ENCODE results near the gene KCNH1.

KCNH1 gene

DNA sequence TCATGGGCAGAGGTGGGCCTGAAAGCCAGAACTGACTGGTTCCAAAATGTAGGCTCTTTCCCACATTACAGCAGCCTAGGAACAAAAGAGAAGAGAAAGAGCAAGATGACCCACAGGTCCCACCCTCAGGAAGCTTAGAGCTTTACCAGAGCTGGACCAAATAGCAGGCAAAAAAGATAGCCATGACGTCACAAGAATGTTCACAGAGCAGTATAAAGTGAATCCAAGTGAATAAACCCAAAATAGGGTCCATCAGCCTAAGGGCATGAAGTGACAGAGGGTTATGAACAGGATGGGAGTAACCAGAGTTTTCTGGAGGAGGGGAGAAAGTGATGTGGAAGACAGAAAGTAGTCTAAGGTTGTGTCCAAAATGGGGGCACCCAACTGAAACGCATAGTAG is 221.2 kb downstream of the KCNH1 start:
- no peak overlapping the region for H3K4me3 ChIP-seq (ENCODE audit: low read depth, low read length)
- TF ChIP-seq, protein P1, sequence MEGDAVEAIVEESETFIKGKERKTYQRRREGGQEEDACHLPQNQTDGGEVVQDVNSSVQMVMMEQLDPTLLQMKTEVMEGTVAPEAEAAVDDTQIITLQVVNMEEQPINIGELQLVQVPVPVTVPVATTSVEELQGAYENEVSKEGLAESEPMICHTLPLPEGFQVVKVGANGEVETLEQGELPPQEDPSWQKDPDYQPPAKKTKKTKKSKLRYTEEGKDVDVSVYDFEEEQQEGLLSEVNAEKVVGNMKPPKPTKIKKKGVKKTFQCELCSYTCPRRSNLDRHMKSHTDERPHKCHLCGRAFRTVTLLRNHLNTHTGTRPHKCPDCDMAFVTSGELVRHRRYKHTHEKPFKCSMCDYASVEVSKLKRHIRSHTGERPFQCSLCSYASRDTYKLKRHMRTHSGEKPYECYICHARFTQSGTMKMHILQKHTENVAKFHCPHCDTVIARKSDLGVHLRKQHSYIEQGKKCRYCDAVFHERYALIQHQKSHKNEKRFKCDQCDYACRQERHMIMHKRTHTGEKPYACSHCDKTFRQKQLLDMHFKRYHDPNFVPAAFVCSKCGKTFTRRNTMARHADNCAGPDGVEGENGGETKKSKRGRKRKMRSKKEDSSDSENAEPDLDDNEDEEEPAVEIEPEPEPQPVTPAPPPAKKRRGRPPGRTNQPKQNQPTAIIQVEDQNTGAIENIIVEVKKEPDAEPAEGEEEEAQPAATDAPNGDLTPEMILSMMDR (IDR thresholded peaks at IDR 0.05; ENCODE audit: low read depth, low read length): no peak
- DNase-seq (ENCODE audit: low read depth): no peak

DNA sequence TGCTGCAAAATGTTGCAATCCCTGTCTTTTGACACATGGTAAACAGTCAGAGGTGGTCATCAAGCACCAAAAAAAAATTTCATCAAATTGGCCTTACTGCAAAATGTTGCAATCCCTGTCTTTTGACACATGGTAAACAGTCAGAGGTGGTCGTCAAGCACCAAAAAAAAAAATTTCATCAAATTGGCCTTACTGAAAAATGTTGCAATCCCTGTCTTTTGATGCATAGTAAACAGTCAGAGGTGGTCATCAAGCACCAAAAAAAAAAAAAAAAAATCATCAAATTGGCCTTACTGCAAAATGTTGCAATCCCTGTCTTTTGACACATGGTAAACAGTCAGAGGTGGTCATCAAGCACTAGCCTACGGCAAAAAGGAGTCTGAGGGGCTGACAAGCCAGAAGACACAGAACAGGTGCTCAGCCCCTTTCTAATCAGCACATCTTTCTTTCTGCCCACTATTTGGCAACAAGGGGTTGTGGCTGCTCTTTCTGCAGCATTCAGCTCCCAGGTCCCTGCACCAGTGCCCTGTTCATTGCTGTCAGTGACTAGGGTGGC is 223.8 kb downstream of the KCNH1 start:
- DNase-seq (ENCODE audit: low read depth): no peak
- TF ChIP-seq, protein P1 (IDR thresholded peaks at IDR 0.05; ENCODE audit: low read depth, low read length): no peak
- TF ChIP-seq MAX (IDR thresholded peaks at IDR 0.05; ENCODE audit: low read depth, low read length) (no peak), MYC (IDR thresholded peaks at IDR 0.05; ENCODE audit: low read depth, low read length) (no peak), POLR2A (IDR thresholded peaks at IDR 0.05; ENCODE audit: extremely low read depth, insufficient read length) (no peak)
- no peak overlapping the region for H3K4me3 ChIP-seq (ENCODE audit: low read depth, low read length)

DNA sequence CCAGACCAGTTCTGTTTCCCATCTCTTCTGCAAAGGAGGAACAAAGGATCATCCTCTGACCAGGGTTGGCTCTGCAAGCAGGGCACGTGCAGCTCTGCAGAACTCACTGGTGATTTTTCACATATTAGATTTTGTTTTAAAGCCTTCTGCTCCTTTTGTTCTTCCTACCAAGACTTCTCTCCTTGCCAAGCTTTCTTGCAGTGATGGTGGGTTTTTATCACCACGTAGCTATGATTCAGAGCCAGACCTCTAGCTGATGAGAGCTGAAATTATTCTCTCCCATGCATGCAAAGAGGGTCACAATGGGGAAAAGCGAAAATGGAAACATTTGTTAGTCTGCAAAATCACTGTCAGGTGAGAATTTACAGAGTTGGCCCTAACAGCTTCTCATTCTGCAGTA is 225.2 kb downstream of the KCNH1 start:
- DNase-seq (ENCODE audit: low read depth): no peak
- H3K4me3 ChIP-seq (ENCODE audit: low read depth, low read length): no peak overlapping the region
- TF ChIP-seq MYC (IDR thresholded peaks at IDR 0.05; ENCODE audit: low read depth, low read length): no peak
- TF ChIP-seq POLR2A (IDR thresholded peaks at IDR 0.05; ENCODE audit: extremely low read depth, insufficient read length): no peak
- TF ChIP-seq, protein P1 (IDR thresholded peaks at IDR 0.05; ENCODE audit: low read depth, low read length): no peak

GRCh38 chr1:210908257-210908656 is 225.7 kb downstream of the KCNH1 start:
- no peak for DNase-seq (ENCODE audit: low read depth)
- no peak for TF ChIP-seq MYC (IDR thresholded peaks at IDR 0.05; ENCODE audit: low read depth, low read length)
- no peak for TF ChIP-seq MAX (IDR thresholded peaks at IDR 0.05; ENCODE audit: low read depth, low read length)
- TF ChIP-seq, protein P1 (IDR thresholded peaks at IDR 0.05; ENCODE audit: low read depth, low read length): no peak
- no peak for TF ChIP-seq POLR2A (IDR thresholded peaks at IDR 0.05; ENCODE audit: extremely low read depth, insufficient read length)
- H3K4me3 ChIP-seq (ENCODE audit: low read depth, low read length): no peak overlapping the region

DNA sequence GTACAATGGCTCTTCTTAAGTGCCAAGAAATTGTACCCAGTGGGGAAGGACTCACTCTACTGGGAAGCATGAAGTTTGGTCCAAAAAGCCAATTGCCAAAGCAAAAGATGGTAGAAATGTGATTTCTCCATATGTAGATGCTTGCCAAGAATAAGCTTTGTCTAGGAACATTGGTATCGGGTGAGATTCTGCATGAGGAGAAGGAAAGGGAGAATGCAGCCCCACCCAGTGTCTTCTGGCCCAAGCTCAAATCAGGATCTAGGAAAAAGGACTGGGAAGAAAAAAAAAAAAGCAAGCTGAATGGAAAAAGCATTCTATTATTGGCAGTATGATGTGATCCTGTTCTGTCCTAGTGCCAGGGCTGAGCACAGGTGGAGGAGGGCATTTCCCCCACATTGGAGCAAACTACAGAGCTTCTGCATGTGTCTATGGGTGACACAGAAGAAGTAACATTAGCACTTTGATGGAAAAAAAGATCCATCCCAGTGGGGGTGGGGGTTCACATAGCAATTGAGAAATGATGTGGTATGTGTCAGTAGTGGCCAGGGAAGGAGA is 226.6 kb downstream of the KCNH1 start:
- no peak for TF ChIP-seq MYC (IDR thresholded peaks at IDR 0.05; ENCODE audit: low read depth, low read length)
- TF ChIP-seq, protein P1 (IDR thresholded peaks at IDR 0.05; ENCODE audit: low read depth, low read length): no peak
- no peak for TF ChIP-seq MAX (IDR thresholded peaks at IDR 0.05; ENCODE audit: low read depth, low read length)
- TF ChIP-seq POLR2A (IDR thresholded peaks at IDR 0.05; ENCODE audit: extremely low read depth, insufficient read length): no peak
- no peak overlapping the region for H3K4me3 ChIP-seq (ENCODE audit: low read depth, low read length)
- no peak for DNase-seq (ENCODE audit: low read depth)

GRCh38 chr1:210905944-210906453 is 227.9 kb downstream of the KCNH1 start:
- TF ChIP-seq POLR2A (IDR thresholded peaks at IDR 0.05; ENCODE audit: extremely low read depth, insufficient read length) (no peak), MYC (IDR thresholded peaks at IDR 0.05; ENCODE audit: low read depth, low read length) (no peak), MAX (IDR thresholded peaks at IDR 0.05; ENCODE audit: low read depth, low read length) (no peak)
- TF ChIP-seq, protein P1 (IDR thresholded peaks at IDR 0.05; ENCODE audit: low read depth, low read length): no peak
- no peak for DNase-seq (ENCODE audit: low read depth)
- no peak overlapping the region for H3K4me3 ChIP-seq (ENCODE audit: low read depth, low read length)
